Stimulated activated CD4-positive, alpha-beta T cell treated with anti-CD3 and anti-CD28 coated beads, Interleukin-12 subunit alpha, Interleukin-12 subunit beta, amount 100 ng/mL, for 4 hours (primary cell): Measurements from ENCODE around the gene SMARCAL1.
A peak's percentile ranks its signal among the peaks of the same experiment; 100 is the strongest.
"Not testable (repeated sequence)": the region's sequence is repeated elsewhere in the genome, so short reads cannot be mapped to it uniquely, and the experiment has no call there.

Source experiments
- DNase-seq: peaks from one replicate; pipeline ENCODE4 v3.0.0-alpha.2; 2020

SMARCAL1 gene

GRCh38 chr2:216412022-216412999 is at the start of gene SMARCAL1:
Gene SMARCAL1 (plus strand): TSS chr2:216412484. CDS start chr2:216414705, 2,221 bp downstream.
- peak; percentile 98 for DNase-seq

- DNase-seq: no peak
Observed at GRCh38 chr2:216362730-216363129, 49.6 kb upstream of the SMARCAL1 start.

GRCh38 chr2:216363221-216363620 is 49.1 kb upstream of the SMARCAL1 start:
- no peak for DNase-seq

- no peak for DNase-seq
Observed at GRCh38 chr2:216365518-216365917, 46.8 kb upstream of the SMARCAL1 start.

- DNase-seq: no peak
Observed at GRCh38 chr2:216366777-216367471, 45.4 kb upstream of the SMARCAL1 start.

GRCh38 chr2:216369821-216370220 is 42.5 kb upstream of the SMARCAL1 start:
- no peak for DNase-seq

GRCh38 chr2:216370961-216371712 is 41.1 kb upstream of the SMARCAL1 start:
- DNase-seq: no peak

- DNase-seq: peak; percentile 69
Observed at GRCh38 chr2:216371721-216372702, 40.3 kb upstream of the SMARCAL1 start, which contains the start of gene MARCHF4. Gene MARCHF4 (minus strand): TSS chr2:216372483. CDS start chr2:216370260, 2,223 bp downstream.

GRCh38 chr2:216372761-216373291 is 39.5 kb upstream of the SMARCAL1 start:
- DNase-seq: no peak

GRCh38 chr2:216373896-216374295 is 38.4 kb upstream of the SMARCAL1 start:
- no peak for DNase-seq

GRCh38 chr2:216375286-216375685 is 37.0 kb upstream of the SMARCAL1 start:
- no peak for DNase-seq

GRCh38 chr2:216379977-216380376 is 32.3 kb upstream of the SMARCAL1 start:
- DNase-seq: no peak

- DNase-seq: not testable (repeated sequence)
Observed at GRCh38 chr2:216384409-216384808, 27.9 kb upstream of the SMARCAL1 start.

- no peak for DNase-seq
Observed at GRCh38 chr2:216385478-216385877, 26.8 kb upstream of the SMARCAL1 start.

GRCh38 chr2:216387262-216387661 is 25.0 kb upstream of the SMARCAL1 start:
- DNase-seq: no peak

GRCh38 chr2:216388046-216388884 is 24.0 kb upstream of the SMARCAL1 start:
- DNase-seq: peak; percentile 18

GRCh38 chr2:216389570-216389969 is 22.7 kb upstream of the SMARCAL1 start:
- DNase-seq: no peak

GRCh38 chr2:216391401-216391800 is 20.9 kb upstream of the SMARCAL1 start:
- no peak for DNase-seq

- DNase-seq: no peak
Observed at GRCh38 chr2:216392018-216392562, 20.2 kb upstream of the SMARCAL1 start.
